Suprapubic skin (tissue), 4 donors: ENCODE results near the gene ELP1. TPM values are rescaled to one million over a fixed set of nuclear protein-coding genes. Genes with fewer than 3 reads are reported as not detected.

Experiments used
- DNase-seq, 2 donors: peaks; one replicate each; pipeline ENCODE4 v3.0.0-alpha.2; 2019; ENCODE audit warnings: low spot score in 2 of 2
- H3K27ac ChIP-seq: fragments of 200-600 bp; sonication (generic); one replicate; pipeline ENCODE4 v1.5.1; 2019
- H3K27me3 ChIP-seq: fragments of 200-600 bp; sonication (generic); one replicate; pipeline ENCODE4 v1.5.1; 2019
- H3K36me3 ChIP-seq: fragments of 200-600 bp; sonication (generic); one replicate; pipeline ENCODE4 v1.5.1; 2019
- H3K4me1 ChIP-seq: fragments of 200-600 bp; sonication (generic); one replicate; pipeline ENCODE4 v1.5.1; 2019
- H3K4me3 ChIP-seq: fragments of 200-600 bp; sonication (generic); one replicate; pipeline ENCODE4 v1.5.1; 2019; ENCODE audit warnings: mild to moderate bottlenecking
- H3K9me3 ChIP-seq: fragments of 200-600 bp; sonication (generic); one replicate; pipeline ENCODE4 v1.5.1; 2019
- EP300 ChIP-seq: sonication (generic); formaldehyde crosslinking; IDR thresholded peaks from one replicate; pipeline ENCODE4 v1.6.1; 2017; ENCODE audit warnings: antibody characterized with exemption
- POLR2A ChIP-seq, 2 donors: fragments of 450-650 bp; IDR thresholded peaks; one replicate each; pipeline ENCODE4 v1.6.1; 2017; ENCODE audit warnings: antibody characterized with exemption in 2 of 2, mild to moderate bottlenecking in 2 of 2, moderate library complexity in 2 of 2
- POLR2AphosphoS5 ChIP-seq, 3 donors: sonication (generic); formaldehyde crosslinking; IDR thresholded peaks; one replicate each; pipeline ENCODE4 v1.6.1; 2017; ENCODE audit warnings: antibody characterized with exemption in 3 of 3
- WGBS: methylation state at CpG from one replicate; pipeline ENCODE4 v1.1.5; 2018; 5-methylcytosine and 5-hydroxymethylcytosine counted together
- total RNA-seq, 4 donors: library from RNA; depleted of rRNA; stranded (reverse); fragments of >200 nt; gene quantifications; one replicate each; pipeline ENCODE4 v1.1.0, GENCODE V29; 2016
- TF ChIP-seq, protein P1 (sequence below), 2 donors: fragments of 200-600 bp in 1 of 2; fragments of 450-650 bp in 1 of 2; sonication (generic) in 1 of 2; IDR thresholded peaks; one replicate each; pipeline ENCODE4 v1.5.1; 2016 to 2019; ENCODE audit warnings: antibody characterized with exemption in 2 of 2, mild to moderate bottlenecking in 1 of 2, moderate library complexity in 1 of 2

The ELP1 gene
- total RNA-seq, 4 donors from 2014 or later, result 22.2 to 34.2 (median 23.2) TPM

GRCh38 chr9:108877524-108877923 is 56.4 kb downstream of the ELP1 start:
- TF ChIP-seq, protein P1, sequence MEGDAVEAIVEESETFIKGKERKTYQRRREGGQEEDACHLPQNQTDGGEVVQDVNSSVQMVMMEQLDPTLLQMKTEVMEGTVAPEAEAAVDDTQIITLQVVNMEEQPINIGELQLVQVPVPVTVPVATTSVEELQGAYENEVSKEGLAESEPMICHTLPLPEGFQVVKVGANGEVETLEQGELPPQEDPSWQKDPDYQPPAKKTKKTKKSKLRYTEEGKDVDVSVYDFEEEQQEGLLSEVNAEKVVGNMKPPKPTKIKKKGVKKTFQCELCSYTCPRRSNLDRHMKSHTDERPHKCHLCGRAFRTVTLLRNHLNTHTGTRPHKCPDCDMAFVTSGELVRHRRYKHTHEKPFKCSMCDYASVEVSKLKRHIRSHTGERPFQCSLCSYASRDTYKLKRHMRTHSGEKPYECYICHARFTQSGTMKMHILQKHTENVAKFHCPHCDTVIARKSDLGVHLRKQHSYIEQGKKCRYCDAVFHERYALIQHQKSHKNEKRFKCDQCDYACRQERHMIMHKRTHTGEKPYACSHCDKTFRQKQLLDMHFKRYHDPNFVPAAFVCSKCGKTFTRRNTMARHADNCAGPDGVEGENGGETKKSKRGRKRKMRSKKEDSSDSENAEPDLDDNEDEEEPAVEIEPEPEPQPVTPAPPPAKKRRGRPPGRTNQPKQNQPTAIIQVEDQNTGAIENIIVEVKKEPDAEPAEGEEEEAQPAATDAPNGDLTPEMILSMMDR (IDR thresholded peaks at IDR 0.05), result no peak
- TF ChIP-seq POLR2AphosphoS5 (IDR thresholded peaks at IDR 0.05) (no peak), EP300 (no peak), POLR2A (IDR thresholded peaks at IDR 0.05) (no peak)
- Histone ChIP-seq H3K27ac (no peak overlapping the region), H3K9me3 (no peaks in the 10 kb centered on the region), H3K36me3 (peaks cover 86% of the 10 kb centered on the region), H3K4me3 (no peak overlapping the region), H3K27me3 (no peaks in the 10 kb centered on the region), H3K4me1 (no peaks in the 10 kb centered on the region)
- no peak for DNase-seq
- 95% methylated on average over 2 of the region's 2 CpGs for WGBS

DNA sequence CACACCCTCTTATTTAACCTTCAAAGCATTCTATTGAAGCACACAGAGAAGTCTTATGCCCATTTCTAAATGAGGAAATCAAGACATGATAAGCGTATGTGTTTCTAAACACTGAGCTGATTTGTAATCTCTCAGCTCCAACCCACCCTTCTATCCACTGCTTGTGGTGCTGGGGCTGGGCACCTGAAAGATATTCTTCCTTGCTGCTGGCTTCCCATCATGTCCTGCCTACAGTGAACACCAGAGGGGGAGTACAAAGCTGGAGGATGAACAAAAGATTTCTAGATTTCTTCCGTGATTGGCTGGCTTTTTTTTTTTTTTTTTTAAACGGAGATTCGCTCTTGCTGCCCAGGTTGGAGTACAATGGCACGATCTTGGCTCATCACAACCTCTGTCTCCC is 57.5 kb downstream of the ELP1 start:
- WGBS, result 97% methylated on average over 5 of the region's 5 CpGs
- no peak overlapping the region for H3K27ac ChIP-seq
- H3K27me3 ChIP-seq, result no peaks in the 10 kb centered on the region
- H3K9me3 ChIP-seq, result no peaks in the 10 kb centered on the region
- no peaks in the 10 kb centered on the region for H3K4me1 ChIP-seq
- no peak for DNase-seq
- TF ChIP-seq POLR2AphosphoS5 (IDR thresholded peaks at IDR 0.05) (no peak), POLR2A (IDR thresholded peaks at IDR 0.05) (no peak)
- peaks cover 89% of the 10 kb centered on the region for H3K36me3 ChIP-seq
- H3K4me3 ChIP-seq, result no peak overlapping the region

DNA sequence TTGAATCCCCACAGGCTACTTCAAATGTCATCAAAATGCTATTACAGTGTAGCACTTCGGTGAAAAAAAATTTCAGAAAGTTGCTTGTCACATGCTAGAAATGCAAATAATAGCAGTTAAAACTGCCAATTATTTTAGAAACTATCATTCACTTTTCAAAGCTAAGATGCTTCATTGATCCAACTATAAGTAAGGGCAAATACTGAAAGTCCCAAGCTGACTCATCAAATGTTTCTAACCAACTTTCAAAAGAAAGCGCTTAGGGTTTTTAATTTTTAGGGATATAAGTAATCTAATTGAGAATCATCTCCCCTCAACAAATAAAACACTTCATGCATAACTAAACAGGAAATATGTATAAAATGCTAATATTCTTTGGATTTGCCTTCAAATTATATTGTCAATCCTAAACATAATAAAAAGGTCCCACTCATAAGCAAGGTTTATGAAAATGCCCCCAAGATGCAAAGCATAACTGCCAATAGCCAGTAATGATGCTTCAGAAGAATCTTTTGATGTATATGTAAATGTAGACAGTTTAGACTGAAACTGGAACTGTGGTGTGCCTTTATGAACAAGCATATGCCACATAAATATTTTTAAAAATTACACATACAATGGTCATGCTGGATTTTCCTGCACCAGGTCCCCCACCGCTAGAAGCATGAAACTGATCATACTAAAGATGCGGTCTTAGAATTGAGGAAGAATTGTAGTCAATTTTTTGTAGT is 59.7 kb downstream of the ELP1 start:
- Histone ChIP-seq H3K36me3 (peaks cover 86% of the 10 kb centered on the region), H3K4me3 (no peak overlapping the region), H3K27ac (no peak overlapping the region), H3K9me3 (no peaks in the 10 kb centered on the region), H3K4me1 (no peaks in the 10 kb centered on the region), H3K27me3 (no peaks in the 10 kb centered on the region)
- no peak for DNase-seq
- TF ChIP-seq, protein P1 (IDR thresholded peaks at IDR 0.05), result no peak
- TF ChIP-seq POLR2AphosphoS5 (IDR thresholded peaks at IDR 0.05) (no peak), EP300 (no peak), POLR2A (IDR thresholded peaks at IDR 0.05) (no peak)
- 96% methylated on average over 4 of the region's 4 CpGs for WGBS

DNA sequence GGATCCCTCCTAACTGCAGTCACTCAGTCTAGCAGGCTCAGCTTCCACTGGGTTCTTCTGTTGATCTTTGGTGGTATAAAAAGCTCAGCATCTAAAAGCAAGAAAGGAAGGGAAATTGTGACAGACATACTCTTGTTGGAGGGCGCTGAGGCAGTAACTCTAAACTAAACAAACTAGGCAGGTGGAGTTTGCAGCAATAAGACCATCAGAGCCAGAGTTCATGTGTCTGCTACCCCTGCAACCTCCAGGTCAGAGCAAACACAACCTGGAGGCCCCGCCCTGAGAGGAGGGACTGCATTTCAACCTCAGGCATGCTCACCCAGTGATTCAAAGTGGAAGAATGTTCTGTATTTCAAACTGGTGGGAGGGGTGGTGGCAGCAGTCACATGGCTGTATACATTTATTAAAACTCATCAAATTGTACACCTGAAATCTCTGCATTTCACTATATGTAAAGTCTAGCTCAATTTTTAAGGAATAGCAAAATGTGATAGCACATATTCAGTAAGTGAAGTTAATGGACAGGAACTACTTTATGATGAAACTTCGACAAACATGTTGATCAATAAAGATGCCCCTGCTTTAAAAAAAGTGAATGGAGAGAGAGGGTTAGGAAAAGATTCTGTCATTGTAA is 64.7 kb downstream of the ELP1 start:
- Histone ChIP-seq H3K27ac (no peak overlapping the region), H3K27me3 (no peaks in the 10 kb centered on the region), H3K4me1 (no peaks in the 10 kb centered on the region), H3K9me3 (no peaks in the 10 kb centered on the region), H3K4me3 (no peak overlapping the region), H3K36me3 (peaks cover 44% of the 10 kb centered on the region)
- TF ChIP-seq POLR2AphosphoS5 (IDR thresholded peaks at IDR 0.05) (no peak), EP300 (no peak), POLR2A (IDR thresholded peaks at IDR 0.05) (no peak)
- TF ChIP-seq, protein P1 (IDR thresholded peaks at IDR 0.05), result no peak
- DNase-seq, result no peak
- WGBS, result 93% methylated on average over 3 of the region's 3 CpGs

DNA sequence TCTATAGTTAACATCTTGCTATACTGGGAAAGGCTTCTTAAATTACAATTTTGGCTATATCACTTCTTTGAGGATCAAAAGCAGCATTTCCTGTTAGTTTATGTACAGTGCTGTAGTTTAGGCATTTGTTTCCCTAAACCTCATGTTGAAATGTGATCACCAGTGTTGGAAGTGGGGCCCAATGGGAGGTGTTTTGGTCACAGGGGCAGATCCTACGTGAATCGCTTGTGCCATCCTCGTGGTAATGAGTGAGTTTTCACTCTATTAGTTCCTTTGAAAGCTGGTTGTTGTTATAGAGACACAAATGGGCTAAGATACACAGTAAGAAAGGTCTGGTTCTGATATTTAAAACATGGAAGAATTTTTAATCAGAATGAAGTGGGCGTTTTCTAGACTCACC is 66.1 kb downstream of the ELP1 start:
- Histone ChIP-seq H3K36me3 (peaks cover 30% of the 10 kb centered on the region), H3K27me3 (no peaks in the 10 kb centered on the region), H3K4me1 (no peaks in the 10 kb centered on the region), H3K27ac (no peak overlapping the region), H3K9me3 (no peaks in the 10 kb centered on the region), H3K4me3 (no peak overlapping the region)
- DNase-seq, result no peak
- WGBS, result 90% methylated on average over 4 of the region's 4 CpGs
- TF ChIP-seq EP300, result no peak
- TF ChIP-seq POLR2AphosphoS5 (IDR thresholded peaks at IDR 0.05), result no peak
- TF ChIP-seq, protein P1 (IDR thresholded peaks at IDR 0.05), result no peak
- TF ChIP-seq POLR2A (IDR thresholded peaks at IDR 0.05), result no peak
